K562 (cell line): ENCODE measurements around the gene MYMX. TPM values are rescaled to one million over a fixed set of nuclear protein-coding genes. Genes with fewer than 3 reads are reported as not detected.

Experiments used
- ATF6 ChIP-seq: sonication (generic); formaldehyde crosslinking; IDR thresholded peaks from 2 replicates; pipeline ENCODE4 v1.4.0; 2020; ENCODE audit warnings: mild to moderate bottlenecking, missing genetic modification reagents
- CHD1 ChIP-seq: fragments of 200-600 bp; sonication (generic); IDR thresholded peaks from one replicate; pipeline ENCODE4 v1.6.1; 2012; ENCODE audit warnings: mild to moderate bottlenecking, moderate library complexity, low read length, inconsistent platforms
- CHD4 ChIP-seq: fragments of 200-600 bp; sonication (generic); IDR thresholded peaks from 3 replicates; pipeline ENCODE4 v1.6.1; 2012; ENCODE audit warnings: low read depth, mild to moderate bottlenecking, mixed read lengths, low read length, inconsistent platforms; ENCODE audit not compliant: insufficient read depth, insufficient replicate concordance, poor library complexity, severe bottlenecking
- FOSL1 ChIP-seq: fragments of 200-800 bp; sonication (Bioruptor generic); conservative IDR thresholded peaks from 2 replicates; pipeline ENCODE4 v1.6.1; 2016; ENCODE audit warnings: missing genetic modification characterization, missing compliant biosample characterization
- FOXJ3 ChIP-seq: sonication (generic); formaldehyde crosslinking; IDR thresholded peaks from 2 replicates; pipeline ENCODE4 v1.4.0; 2020; ENCODE audit warnings: mild to moderate bottlenecking, missing genetic modification reagents
- GTF2E2 ChIP-seq: fragments of 200-800 bp; sonication (Bioruptor generic); IDR thresholded peaks from 2 replicates; pipeline ENCODE4 v1.6.1; 2016; ENCODE audit warnings: missing genetic modification characterization, missing compliant biosample characterization
- KAT7 ChIP-seq: sonication (generic); formaldehyde crosslinking; IDR thresholded peaks from 2 replicates; pipeline ENCODE4 v1.8.0; 2022; ENCODE audit warnings: missing genetic modification reagents, mild to moderate bottlenecking, borderline replicate concordance
- NONO ChIP-seq, 2 experiments: fragments of 200-400 bp in 1 of 2; fragments of 450-650 bp in 1 of 2; formaldehyde crosslinking in 1 of 2; IDR thresholded peaks; 2 replicates each; pipeline ENCODE4 v1.6.1; 2017; ENCODE audit warnings: low read depth in 2 of 2, mild to moderate bottlenecking in 2 of 2, moderate library complexity in 2 of 2, low read length in 1 of 2
- NR2C1 ChIP-seq, 2 experiments: fragments of 450-650 bp; IDR thresholded peaks; 2 replicates each; pipeline ENCODE4 v1.6.1; 2017; ENCODE audit warnings: mild to moderate bottlenecking in 2 of 2, antibody characterized with exemption in 1 of 2, inconsistent platforms in 1 of 2, missing compliant biosample characterization in 1 of 2, missing genetic modification characterization in 1 of 2
- NR4A1 ChIP-seq, 2 experiments: fragments of 250-450 bp in 1 of 2; fragments of 450-650 bp in 1 of 2; sonication (Bioruptor Pico) in 1 of 2; IDR thresholded peaks; 2 replicates each; pipeline versions ENCODE4 v1.4.0 to v1.6.1; 2016 to 2020; ENCODE audit warnings: mild to moderate bottlenecking in 2 of 2, missing compliant biosample characterization in 1 of 2, missing genetic modification characterization in 1 of 2, moderate library complexity in 1 of 2
- THAP12 ChIP-seq: fragments of 250-450 bp; sonication (Bioruptor Pico); IDR thresholded peaks from 2 replicates; pipeline ENCODE4 v1.9.0; 2021; ENCODE audit warnings: mild to moderate bottlenecking, inconsistent platforms
- YBX1 ChIP-seq: fragments of 450-650 bp; IDR thresholded peaks from 2 replicates; pipeline ENCODE4 v1.7.1; 2016; ENCODE audit warnings: mild to moderate bottlenecking
- ZNF79 ChIP-seq: fragments of 250-450 bp; sonication (Bioruptor Pico); IDR thresholded peaks from 2 replicates; pipeline ENCODE4 v1.4.0; 2020; ENCODE audit warnings: low read depth, mild to moderate bottlenecking, moderate library complexity
- polyA plus RNA-seq, 8 experiments: library from polyadenylated mRNA; depleted of rRNA in 4 of 8; stranded (reverse) in 5 of 8; unstranded in 3 of 8; fragments of >200 nt; fragmentation: Nextera tagmentation in 2 of 8; fragmentation: Illumina TruSeq in 1 of 8; extraction: Ambion mirVana in 2 of 8; extraction: Trizol in 1 of 8; gene quantifications; 2 replicates each; pipeline versions ENCODE4 v1.2.1 to v1.2.3, GENCODE V29; 2011 to 2014; ENCODE audit warnings: inconsistent platforms in 1 of 8, missing spikeins in 1 of 8
- total RNA-seq, 7 experiments: library from RNA; depleted of rRNA in 6 of 7; stranded (reverse); fragments of >200 nt in 6 of 7; fragmentation: Illumina TruSeq in 2 of 7; extraction: Trizol in 2 of 7; gene quantifications; 2 replicates each; pipeline versions ENCODE4 v1.2.1 to v1.2.3, GENCODE V29; 2011 to 2021; ENCODE audit warnings: low replicate concordance in 1 of 7
- TF ChIP-seq, protein P1 (sequence below): fragments of 250-450 bp; sonication (Bioruptor Pico); IDR thresholded peaks from 2 replicates; pipeline ENCODE4 v1.9.0; 2021; ENCODE audit warnings: mild to moderate bottlenecking
- TF ChIP-seq, protein P2 (sequence below): fragments of 250-450 bp; sonication (Bioruptor Pico); IDR thresholded peaks from 2 replicates; pipeline ENCODE4 v1.5.1; 2021; ENCODE audit warnings: mild to moderate bottlenecking
- TF ChIP-seq, protein P3 (sequence below), 2 experiments: fragments of 250-450 bp in 1 of 2; fragments of 450-650 bp in 1 of 2; sonication (Bioruptor Pico) in 1 of 2; IDR thresholded peaks; 2 replicates each; pipeline versions ENCODE4 v1.6.1 to v1.8.0; 2016 to 2021; ENCODE audit warnings: mild to moderate bottlenecking in 2 of 2, moderate library complexity in 2 of 2, missing compliant biosample characterization in 1 of 2, missing genetic modification characterization in 1 of 2
- TF ChIP-seq, protein P4 (sequence below), 3 experiments: fragments of 200-800 bp in 1 of 3; sonication (Bioruptor generic) in 1 of 3; sonication (generic) in 1 of 3; formaldehyde crosslinking in 1 of 3; IDR thresholded peaks; 2 replicates each; pipeline versions ENCODE4 v1.6.1 to v1.8.0; 2016 to 2022; ENCODE audit warnings: mild to moderate bottlenecking in 2 of 3, missing compliant biosample characterization in 2 of 3, missing genetic modification characterization in 2 of 3, missing genetic modification reagents in 1 of 3

The MYMX gene
- total and polyA plus RNA-seq, 9 of the 15 experiments (the other 6 are each of a cell fraction or from before 2014, with no cell fraction given): 0.12 TPM; not detected in 8

- TF ChIP-seq, protein P1, sequence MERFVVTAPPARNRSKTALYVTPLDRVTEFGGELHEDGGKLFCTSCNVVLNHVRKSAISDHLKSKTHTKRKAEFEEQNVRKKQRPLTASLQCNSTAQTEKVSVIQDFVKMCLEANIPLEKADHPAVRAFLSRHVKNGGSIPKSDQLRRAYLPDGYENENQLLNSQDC (CRISPR knock-in tag): no peak
- TF ChIP-seq ZNF79 (CRISPR knock-in tag) (no peak), NR2C1 (IDR thresholded peaks at IDR 0.05) (no peak), NR2C1 (tag; IDR thresholded peaks at IDR 0.05) (no peak), KAT7 (peak; percentile 81; the same call in 1 of the 2 replicates), ATF6 (CRISPR knock-in tag) (no peak), NONO (IDR thresholded peaks at IDR 0.05; ENCODE audit: low read depth in 2 of 2, low read length in 1 of 2) (no peak), CHD4 (no peak), GTF2E2 (no peak), FOXJ3 (CRISPR knock-in tag) (no peak), NR4A1 (CRISPR knock-in tag; IDR thresholded peaks at IDR 0.05) (no peak), NR4A1 (tag; IDR thresholded peaks at IDR 0.05) (no peak), THAP12 (CRISPR knock-in tag) (no peak), CHD1 (peak; percentile 23), YBX1 (no peak), FOSL1 (tag) (no peak)
- TF ChIP-seq, protein P2, sequence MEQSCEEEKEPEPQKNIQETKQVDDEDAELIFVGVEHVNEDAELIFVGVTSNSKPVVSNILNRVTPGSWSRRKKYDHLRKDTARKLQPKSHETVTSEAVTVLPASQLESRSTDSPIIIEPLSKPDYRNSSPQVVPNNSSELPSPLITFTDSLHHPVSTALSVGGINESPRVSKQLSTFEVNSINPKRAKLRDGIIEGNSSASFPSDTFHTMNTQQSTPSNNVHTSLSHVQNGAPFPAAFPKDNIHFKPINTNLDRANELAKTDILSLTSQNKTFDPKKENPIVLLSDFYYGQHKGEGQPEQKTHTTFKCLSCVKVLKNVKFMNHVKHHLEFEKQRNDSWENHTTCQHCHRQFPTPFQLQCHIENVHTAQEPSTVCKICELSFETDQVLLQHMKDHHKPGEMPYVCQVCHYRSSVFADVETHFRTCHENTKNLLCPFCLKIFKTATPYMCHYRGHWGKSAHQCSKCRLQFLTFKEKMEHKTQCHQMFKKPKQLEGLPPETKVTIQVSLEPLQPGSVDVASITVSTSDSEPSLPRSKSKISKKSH (CRISPR knock-in tag): no peak
- TF ChIP-seq, protein P3, sequence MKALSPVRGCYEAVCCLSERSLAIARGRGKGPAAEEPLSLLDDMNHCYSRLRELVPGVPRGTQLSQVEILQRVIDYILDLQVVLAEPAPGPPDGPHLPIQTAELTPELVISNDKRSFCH (CRISPR knock-in tag; IDR thresholded peaks at IDR 0.05): no peak
- TF ChIP-seq, protein P3 (tag; IDR thresholded peaks at IDR 0.05): no peak
- TF ChIP-seq, protein P4, sequence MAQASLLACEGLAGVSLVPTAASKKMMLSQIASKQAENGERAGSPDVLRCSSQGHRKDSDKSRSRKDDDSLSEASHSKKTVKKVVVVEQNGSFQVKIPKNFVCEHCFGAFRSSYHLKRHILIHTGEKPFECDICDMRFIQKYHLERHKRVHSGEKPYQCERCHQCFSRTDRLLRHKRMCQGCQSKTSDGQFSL (CRISPR knock-in tag; IDR thresholded peaks at IDR 0.05): no peak
- TF ChIP-seq, protein P4 (tag; IDR thresholded peaks at IDR 0.05): no peak
Measured at GRCh38 chr6:44249082-44249748, 32.5 kb downstream of the MYMX start (continued).
